ENCODE measurements around the gene IL31. TPM values are rescaled to one million over a fixed set of nuclear protein-coding genes. Genes with fewer than 3 reads are reported as not detected.
"Not testable (repeated sequence)": the region's sequence is repeated elsewhere in the genome, so short reads cannot be mapped to it uniquely, and the experiment has no call there.

IL31 gene
- polyA plus RNA-seq, 1 donor: not detected

DNA sequence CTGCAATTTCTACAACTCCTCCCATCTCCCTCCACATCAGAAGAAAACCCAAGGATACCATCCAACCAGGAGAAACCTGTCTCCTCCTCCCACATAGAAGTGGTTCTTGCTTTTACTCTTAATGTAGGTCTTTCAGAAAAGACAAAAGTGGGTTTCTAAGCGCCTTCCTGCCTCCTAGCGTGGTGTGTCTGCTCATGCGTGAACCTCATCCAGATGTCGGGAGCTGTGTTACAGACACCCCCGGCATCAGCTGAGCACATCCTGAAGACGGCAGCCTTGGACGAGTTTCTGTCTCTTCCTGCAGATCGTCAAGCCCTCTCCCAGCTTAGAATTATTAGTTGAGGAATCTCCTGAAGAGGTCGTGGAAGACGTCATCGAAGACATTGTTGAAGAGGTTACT, 18.4 kb upstream of the IL31 start:
- DNase-seq: no peak

DNA sequence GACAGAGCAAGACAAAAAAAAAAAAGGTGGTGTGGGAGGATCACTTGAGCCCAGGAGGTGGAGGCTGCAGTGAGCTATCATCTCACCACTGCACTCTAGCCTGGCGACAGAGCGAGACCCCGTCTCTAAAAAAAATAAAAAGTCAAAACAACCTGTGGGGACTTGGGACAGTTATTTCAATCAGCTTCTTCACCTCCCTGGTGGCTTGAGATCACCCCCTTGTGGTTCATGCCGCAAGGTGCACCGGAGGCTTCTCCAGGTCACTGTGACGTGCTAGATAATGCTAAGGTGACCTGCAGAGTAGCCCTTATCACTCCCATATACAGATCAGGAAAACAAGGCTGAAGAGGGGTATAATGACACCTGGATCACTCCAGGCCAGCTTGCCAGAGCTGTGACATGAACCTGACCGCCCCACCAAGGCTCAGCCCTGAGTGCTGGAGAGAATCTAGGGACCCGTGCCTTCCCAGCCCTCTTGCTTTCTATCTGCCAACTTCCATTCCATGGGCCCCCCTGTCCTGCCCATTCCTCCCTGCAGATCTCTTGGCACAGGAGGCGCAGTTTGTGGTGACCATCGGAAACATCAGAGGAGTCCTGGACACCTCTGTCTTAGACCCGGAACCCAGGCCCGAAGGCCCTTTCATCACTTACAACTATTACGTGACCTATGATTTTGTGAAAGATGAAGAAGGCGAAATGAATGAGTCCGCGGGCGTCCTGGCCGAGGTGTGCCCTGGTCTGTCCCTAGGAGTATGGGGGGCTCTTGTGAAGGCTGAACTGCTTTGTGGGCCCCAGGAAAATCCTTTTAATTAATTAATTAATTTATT, 17.0 kb upstream of the IL31 start:
- peak; percentile 52 for DNase-seq

DNA sequence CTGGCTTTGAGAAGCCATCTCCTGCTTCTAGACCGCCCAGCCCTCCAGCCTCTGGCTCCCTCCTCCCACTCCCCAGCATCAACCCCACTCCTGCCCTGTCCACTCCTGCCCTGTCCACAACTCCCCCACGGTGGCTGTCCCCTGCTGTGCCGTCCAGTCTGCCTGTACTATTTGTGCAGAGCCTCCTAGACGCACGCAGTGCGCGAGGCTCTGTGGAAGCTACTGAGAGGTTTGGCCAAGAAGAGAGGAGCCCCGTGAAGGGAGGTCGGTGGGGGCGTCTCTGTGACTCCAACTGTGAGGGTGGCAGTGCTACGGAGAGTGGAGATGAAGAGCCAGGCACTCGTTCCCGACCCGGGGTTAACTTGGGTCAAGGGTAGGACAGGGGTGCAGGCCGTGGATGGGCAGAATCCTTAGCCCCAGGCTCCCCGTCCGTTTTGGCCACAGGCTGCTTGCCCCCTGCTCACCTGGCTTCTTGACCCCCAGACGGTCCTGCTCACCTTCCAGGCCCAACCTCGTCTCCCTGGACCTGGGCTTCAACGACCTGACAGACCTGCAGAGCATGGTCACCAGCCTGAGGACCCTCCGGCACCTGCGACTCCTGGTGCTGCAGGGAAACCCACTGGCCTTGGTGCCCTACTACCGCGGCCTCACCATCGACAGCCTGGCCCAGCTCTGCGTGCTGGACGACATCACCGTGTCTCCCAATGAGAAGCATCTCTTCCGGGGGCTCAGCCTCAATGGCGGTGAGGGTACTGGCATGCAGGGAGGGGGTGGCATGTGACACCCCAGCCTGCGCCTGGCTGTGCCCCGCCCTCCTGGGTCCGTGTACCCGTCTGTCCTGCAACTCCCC, 15.8 kb upstream of the IL31 start:
- DNase-seq: no peak

DNA sequence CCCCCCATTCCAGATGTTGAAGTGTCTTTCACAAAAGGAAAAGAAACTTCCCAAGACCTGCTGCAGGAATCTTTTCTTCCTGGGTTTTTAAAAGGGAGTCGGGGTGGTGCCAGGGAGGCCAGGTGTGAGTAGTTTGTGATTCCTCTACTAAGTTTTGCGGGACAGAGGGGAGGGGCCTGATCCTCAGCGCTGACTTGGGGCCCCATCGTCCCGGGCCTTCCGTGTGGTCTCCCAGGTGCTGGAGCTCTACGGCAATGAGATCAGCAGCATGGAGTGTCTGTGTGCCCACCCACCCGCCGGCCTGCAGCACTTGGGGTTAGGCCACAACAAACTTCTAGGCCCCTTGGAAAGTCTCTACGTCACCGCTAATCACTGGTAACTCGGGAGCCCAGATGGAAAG, 13.4 kb upstream of the IL31 start:
- no peak for DNase-seq

DNA sequence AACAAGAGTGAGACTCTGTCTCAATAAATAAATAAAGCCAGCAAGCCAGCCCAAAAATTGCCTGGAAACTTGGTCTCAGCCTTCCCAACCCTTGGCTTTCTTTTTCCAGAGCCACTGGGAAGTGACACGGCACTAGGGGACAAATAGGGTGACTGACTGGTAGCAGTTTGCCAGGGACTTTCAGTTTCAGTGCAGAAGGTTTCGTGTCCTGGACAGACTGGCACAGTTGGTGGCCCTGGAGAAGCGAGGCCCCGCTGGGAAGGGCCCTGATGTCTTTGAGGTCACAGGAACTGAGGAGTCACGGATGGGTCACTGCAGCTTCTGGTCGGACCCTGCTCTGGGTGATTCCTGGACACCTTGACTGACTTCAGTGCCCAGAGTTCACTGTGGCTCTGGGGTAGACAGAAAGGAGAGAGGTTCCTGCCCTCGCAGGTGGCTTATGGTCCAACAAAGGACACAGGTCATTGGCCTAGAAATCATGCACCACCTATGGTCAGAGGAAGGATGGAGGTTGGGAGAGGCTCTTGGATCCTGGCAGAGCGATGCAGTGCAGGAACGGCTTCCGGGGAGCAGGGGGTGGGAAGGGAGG, 11.6 kb upstream of the IL31 start:
- no peak for DNase-seq

DNA sequence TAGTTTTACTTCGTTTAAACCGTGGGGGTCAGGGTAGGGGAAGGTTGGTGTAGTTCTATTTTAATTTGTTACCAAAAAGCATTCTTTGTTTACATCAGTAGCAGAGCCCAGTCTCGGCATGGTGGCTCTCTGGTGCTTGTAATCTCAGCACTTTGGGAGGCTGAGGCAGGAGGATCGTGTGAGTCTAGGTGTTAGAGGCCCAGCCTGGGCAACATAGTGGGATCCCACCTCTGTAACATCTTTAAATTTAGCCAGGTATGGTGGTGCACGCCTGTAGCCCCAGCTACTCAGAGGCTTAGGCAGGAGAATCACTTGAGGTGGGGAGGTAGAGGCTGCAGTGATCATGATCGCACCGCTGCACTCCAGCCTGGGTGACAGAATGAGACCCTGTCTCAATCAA, 11.1 kb upstream of the IL31 start:
- DNase-seq: no peak

DNA sequence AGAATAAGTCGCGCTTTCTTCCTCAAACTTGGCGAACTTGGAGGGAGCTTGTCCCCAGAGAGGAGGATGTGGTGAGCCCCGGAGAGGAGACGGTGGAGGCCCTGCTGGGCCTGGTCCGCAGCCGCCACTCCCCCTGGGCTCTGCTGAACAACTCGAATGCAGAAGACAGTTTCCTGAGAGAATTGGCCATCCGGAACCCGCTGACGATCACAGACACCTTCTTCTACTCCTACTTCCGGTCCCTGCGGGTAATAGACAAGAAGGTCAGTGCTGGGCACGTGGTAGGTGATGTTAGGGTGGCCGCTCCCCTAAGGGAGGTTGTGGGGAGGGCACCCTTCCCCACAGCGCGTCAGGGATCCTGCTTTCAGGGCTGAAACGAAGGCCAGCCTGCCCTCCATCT, 10.5 kb upstream of the IL31 start:
- no peak for DNase-seq

DNA sequence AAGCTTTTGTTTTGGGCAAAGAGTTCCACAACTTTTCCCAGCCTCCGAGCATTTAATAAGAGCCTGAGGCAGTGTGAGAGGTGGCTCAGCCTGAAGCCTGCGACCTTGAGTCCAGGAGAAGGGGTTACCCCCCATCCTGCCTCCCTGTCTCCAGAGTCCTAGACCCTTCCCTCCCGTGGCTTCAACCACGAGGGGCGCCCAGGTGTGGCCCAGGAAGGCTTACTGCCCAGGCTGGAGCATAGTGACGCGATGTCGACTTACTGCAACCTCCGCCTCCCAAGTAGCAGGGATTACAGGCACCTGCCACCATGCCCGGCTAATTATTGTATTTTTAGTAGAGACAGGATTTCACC, 9.5 kb upstream of the IL31 start:
- no peak for DNase-seq

DNA sequence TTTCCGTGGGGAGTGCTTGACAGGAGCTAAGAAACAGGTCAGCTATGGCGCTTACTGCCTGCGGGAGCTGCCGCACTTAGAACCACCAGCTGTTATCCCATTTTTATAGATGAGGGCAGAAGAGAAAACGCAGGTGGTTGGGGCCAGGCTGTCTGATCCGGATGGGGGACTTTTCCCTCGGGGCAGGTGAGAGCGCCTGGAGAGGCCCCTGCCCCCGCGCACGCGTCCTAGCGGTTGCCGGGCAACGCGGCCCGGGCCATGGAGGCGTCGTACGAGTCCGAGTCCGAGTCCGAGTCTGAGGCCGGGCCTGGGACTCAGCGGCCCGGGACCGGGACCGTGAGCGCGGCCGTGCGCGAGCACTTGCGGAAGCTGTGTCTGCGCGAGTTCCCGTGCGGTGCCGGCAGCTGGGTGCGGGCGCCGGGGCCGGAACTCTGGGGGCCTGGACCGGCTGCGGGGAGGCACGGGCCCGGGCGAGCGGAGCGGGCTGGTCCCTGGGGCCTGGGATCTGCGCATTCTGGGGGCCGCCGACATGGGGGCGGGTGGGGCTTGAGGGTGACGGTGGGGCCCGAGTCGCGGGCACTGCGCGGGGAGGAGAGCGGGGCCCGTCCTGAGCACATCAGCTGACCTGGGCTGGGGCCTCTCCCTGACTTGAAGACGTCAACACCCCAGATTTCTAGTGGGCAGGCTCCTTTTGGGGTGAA, 9.0 kb upstream of the IL31 start, which contains the start of gene LRRC43:
LRRC43 (plus strand) TSS at position 237 of the 701 bp plus-strand sequence; CDS start at position 259, 22 bp downstream.
- peak; percentile 65 for DNase-seq

DNA sequence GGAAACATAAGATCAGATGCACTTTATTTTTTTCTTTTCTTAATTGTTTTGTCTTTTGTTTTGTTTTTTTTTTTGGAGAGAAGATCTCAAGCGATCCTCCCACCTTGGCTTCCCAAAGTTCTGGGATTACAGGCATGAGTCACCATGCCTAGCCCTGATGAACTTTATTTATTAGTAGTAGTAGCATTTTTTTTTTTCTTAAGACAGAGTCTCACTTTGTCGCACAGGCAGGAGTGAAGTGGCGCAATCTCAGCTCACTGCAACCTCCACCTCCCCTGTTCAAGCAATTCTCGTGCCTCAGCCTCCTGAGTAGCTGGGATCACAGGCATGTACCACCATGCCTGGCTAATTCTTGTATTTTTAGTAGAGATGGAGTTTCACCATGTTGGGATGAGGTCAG, 2.5 kb upstream of the IL31 start:
- DNase-seq: not testable (repeated sequence)

DNA sequence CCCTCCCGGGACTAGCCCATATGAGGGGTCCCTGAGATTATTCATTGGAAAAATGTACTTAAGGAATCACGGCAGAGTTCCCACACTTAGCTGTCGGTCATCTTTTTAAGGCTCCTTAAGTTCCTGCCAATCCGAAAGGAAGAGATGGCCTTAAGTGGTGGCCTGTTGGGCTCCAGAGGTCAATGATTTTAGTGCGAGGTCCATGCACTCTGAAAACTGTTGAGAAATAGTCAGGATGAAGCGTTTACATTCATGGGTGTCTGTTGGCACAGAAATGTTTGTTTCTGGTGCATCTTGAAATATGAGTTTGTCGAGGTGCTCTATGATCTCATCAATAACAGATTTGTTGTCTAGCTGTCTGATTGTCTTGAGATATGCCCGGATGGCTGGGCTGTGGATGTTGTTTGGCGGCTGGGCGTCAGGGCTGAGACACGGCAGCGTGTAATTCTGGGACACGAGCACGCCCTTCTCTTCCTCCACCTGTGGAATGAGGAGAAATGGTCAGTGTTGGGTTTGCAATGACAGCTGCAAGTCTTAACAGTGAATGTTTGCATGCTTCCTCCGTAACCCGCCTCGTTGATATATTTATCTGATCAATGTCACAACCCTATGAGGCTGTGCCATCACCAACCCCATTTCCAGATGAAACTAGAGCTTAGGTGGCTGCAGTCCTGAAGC, 1.6 kb downstream of the IL31 start:
- no peak for DNase-seq

DNA sequence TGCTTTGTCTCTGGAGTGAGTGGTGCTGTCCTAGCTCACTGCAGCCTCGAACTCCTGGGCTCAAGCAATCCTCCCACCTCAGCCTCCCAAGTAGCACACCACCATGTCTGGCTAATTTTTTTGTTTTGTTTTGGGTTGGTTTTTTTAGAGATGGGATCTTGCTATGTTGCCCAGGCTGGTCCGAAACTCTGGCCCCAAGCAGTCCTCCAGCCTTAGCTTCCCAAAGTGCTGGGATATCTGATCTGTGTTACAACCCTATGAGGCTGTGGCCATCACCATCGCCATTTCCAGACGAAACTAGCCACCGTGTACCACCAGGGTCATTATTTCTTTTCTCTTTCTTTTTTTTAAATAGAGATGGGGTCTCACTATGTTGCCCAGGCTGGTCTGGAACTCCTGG, 2.6 kb downstream of the IL31 start:
- DNase-seq: no peak

DNA sequence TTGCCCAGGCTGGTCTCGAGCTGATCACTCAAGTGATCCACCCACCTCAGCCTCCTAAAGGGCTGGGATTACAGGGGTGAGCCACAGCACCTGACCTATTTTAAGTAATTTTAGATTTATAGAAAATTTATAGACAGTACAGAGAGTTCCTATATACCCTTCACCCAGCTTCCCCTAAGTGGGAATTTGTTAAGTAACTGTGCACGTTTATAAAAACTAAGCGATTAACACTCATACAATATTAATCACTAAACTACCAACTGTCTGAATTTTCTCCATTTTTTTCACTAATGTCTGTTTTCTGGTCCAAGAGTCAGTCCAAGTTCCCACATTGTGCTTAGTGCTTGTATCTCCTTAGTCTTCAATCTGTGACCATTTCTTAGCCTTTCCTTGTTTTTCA, 5.5 kb downstream of the IL31 start:
- DNase-seq: no peak

DNA sequence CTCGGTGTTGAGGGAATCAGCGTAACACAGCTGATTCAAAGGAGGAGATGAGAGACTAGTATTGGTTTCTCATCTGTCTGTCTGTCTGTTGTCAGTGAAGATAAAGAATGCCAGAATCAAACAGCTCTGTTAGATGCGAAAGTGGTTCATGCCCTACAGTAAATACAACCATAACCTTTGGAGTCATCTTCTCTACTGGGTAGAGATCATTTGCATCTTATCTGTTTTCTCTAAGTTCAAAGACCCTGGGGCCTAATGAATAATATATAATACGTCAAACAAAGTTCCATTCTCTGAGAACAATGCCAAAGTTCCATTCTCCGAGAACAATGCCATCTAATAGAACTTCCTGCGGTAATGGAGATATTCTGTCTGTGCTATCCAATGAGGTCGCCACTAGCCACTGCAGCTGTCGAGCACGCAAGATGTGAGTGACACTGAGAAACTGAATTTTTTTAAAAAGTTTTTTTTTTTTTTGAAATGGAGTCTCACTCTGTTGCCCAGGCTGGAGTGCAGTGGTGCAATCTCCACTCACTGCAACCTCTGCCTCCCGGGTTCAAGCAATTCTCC, 6.6 kb downstream of the IL31 start:
- no peak for DNase-seq

DNA sequence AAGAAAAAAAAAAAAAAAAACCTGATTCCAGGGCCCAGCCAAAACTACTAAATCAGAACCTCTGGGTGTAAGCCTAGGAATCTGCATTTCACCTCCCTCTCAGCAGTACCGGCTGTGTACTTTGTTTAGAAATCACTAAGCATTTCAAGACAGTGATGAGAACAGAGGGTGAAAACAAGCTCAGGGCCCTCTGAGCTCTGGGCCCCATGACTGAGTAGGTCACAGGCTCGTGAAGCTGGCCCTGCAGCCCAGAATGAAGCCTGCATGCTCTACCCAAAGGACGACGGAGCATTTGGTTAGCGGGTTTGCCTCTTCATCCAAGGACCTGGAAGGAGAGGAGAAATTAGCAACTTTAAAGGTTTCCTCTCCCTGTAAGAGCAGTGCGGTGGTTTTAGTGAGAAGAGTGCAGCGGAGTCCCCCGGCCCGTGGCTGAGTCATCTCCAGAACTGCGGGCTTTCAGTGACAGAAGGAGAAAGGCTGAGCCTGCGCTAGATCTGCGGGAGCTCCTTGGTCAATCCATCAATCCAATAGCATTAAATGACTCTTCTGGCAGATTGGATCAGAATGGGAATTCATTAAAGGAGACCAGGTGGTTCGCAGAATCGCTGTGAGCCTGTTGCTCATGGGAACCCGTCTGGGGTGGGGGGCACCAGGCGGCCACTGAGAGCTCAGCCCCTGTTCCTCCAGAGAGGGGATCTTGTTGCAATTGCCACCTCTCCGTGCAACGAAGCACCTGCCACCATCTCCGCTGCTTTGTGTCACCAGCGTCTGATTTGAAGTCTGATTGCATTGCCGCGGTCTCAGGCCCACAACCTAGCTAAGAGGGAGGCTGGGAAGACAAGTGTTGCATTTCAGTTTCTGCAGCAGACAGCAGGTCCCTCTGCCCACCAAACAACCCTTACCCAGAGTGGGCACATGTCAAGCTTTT, 7.3 kb downstream of the IL31 start:
- DNase-seq: no peak

DNA sequence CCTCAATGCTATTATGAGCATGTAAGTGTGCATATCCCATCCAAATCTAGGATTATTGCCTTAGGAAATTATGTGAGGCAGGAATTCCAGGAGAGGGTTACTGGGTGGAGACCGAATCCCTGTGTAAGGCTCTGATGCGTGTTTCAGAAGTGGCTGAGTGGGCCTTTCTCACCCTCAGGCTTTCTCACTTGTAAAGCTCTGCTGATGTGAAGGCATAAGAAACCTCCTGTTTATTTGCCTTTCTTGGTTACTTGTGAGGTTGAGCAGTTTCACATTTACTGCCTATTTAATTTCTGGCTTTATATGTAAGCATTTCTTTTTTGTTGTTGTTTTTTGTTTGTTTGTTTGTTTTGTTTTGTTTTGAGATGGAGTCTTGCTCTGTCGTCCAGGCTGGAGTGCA, 11.0 kb downstream of the IL31 start:
- DNase-seq: no peak

DNA sequence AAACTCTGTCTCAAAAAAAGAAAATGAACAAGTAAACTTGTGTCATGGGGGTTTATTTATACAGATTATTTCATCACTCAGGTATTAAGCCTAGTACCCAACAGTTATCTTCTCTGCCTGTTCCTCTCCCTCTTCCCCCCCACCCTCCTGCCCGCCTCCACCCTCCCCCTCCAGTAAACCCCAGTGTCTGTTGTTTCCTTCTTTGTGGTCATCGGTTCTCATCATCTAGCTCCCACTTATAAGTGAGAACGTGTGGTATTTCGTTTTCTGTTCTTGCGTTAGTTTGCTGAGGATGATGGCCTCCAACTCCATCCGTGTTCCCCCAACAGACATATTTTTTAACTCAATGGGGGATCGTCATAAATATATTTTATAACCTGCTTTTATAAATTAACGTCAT, 12.3 kb downstream of the IL31 start:
- no peak for DNase-seq

DNA sequence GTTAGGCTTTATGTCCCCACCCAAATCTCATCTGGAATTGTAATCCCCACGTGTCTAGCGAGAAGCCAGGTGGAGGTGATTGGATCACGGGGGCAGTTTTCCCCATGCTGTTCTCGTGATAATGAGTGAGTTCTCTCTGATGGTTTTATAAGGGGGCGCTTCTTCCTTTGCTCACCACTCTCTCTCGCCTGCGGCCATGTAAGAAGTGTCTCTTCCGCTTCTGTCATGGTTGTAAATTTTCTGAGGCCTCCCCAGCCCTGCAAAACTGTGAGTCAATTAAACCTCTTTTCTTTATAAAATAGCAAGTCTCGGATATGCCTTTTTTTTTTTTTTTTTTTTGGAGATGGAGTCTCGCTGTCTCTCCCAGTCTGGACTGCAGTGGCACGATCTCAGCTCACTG, 13.3 kb downstream of the IL31 start:
- DNase-seq: no peak

DNA sequence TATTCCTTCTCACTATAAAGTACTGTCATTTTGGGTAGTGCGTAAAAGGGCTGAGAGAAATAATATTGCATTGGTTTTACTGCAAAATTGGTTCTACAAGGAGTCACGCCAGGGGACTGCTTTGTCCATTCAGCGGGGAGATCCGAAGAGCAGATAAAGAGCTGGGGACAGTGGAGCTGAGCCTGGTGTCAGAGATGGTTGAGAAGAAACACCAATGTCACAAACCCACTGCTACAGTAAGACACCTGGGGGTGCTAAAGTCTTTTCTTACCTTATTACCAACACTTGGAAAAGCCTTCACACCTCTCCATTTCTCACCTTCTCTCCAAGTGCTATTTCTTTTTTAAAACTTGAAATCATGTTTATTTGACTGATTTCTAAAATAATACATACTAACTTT, 14.1 kb downstream of the IL31 start:
- DNase-seq: no peak

DNA sequence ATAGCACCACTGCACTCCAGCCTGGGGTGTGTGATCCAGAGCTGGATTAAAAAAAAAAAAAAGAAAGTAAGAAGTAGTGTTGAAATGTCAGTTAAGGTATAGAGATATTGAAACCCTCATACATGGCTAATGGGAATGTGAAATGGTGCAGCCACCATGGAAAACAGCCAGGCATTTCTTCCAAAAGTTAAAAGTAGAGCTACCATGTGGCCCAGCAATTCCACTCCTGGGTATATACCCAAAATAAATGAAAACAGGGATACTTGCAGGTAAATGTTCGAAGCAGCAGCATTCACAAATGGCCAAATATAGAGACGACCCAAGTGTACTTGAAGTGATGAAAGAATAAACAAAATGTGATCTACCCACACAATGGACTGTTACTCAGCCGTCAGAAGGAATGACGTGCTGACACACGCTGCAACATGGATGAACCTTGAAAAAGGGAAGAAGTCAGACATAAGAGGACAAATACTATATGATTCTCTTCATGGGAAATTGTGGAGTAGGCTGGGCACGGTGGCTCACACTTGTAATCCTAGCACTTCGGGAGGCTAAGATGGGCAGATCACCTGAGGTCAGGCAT, 15.2 kb downstream of the IL31 start:
- no peak for DNase-seq

Data from left kidney (tissue), 2 donors.